Endothelial cell of umbilical vein (primary cell): ENCODE results near the gene HOPX. TPM values are rescaled to one million over a fixed set of nuclear protein-coding genes. Genes with fewer than 3 reads are reported as not detected.

ENCODE experiments used
- BruUV-seq: library from RNA; stranded (reverse); fragments of 400-500 nt; replicated peaks from 2 replicates; lab custom pipeline; 2021; lab: Mats Ljungman, UMichigan
- CTCF ChIA-PET: fragments of 300-600, 350-600 bp; sonication (Branson Sonifier 250); formaldehyde crosslinking; loops from one replicate; lab custom pipeline; 2021; ENCODE audit warnings: antibody characterized with exemption, inconsistent platforms; lab: Charles Lee
- POLR2A ChIA-PET: fragments of 300-600, 350-600 bp; sonication (Branson Sonifier 250); formaldehyde crosslinking; loops from one replicate; lab custom pipeline; 2021; ENCODE audit warnings: antibody characterized with exemption, inconsistent platforms; lab: Charles Lee
- DNase-seq: peaks from one replicate; pipeline ENCODE4 v3.0.0-alpha.2; 2011; ENCODE audit warnings: low read depth, low spot score
- FAIRE-seq: peaks from 2 replicates; lab custom pipeline; 2011; peaks lifted over from hg19 to GRCh38; lab: Jason Lieb, UNC
- H2AFZ ChIP-seq: 2 replicates; pipeline ENCODE4 v1.6.0; 2012; ENCODE audit warnings: low read depth, low read length, control low read depth, inconsistent platforms
- H3K27ac ChIP-seq: 2 replicates; pipeline ENCODE4 v1.5.1; 2011; ENCODE audit warnings: low read depth, mild to moderate bottlenecking, control low read depth, low read length, moderate library complexity; ENCODE audit not compliant: insufficient read depth
- H3K27me3 ChIP-seq, 2 experiments: 2 replicates each; pipeline versions ENCODE4 v1.6.0 to v1.6.1; 2011; ENCODE audit warnings: low read length in 2 of 2, mixed read lengths in 1 of 2; ENCODE audit not compliant: control insufficient read depth in 2 of 2, insufficient read depth in 2 of 2
- H3K36me3 ChIP-seq, 2 experiments: 2 replicates in 1 of 2; 3 replicates in 1 of 2; pipeline ENCODE4 v1.5.1; 2011; ENCODE audit warnings: low read length in 2 of 2, mild to moderate bottlenecking in 1 of 2, moderate library complexity in 1 of 2; ENCODE audit not compliant: control insufficient read depth in 2 of 2, insufficient read depth in 2 of 2; ENCODE audit errors: extremely low read depth in 1 of 2
- H3K4me1 ChIP-seq: 3 replicates; pipeline ENCODE4 v1.5.1; 2011; ENCODE audit warnings: mild to moderate bottlenecking, low read length; ENCODE audit not compliant: control insufficient read depth, insufficient read depth; ENCODE audit errors: extremely low read depth
- H3K4me2 ChIP-seq: 2 replicates; pipeline ENCODE4 v1.6.1; 2011; ENCODE audit warnings: low read length, control low read depth, mixed read lengths; ENCODE audit not compliant: insufficient read depth
- H3K4me3 ChIP-seq, 3 experiments: fragments of 200-600 bp in 1 of 3; sonication (generic), shearing (Covaris generic) in 1 of 3; replicated peaks in 1 of 3; 2 replicates each; pipeline ENCODE4 v1.5.1; 2011 to 2016; ENCODE audit warnings: control low read depth in 3 of 3, low read length in 3 of 3, mild to moderate bottlenecking in 2 of 3, inconsistent platforms in 1 of 3, low read depth in 1 of 3, moderate library complexity in 1 of 3; ENCODE audit not compliant: insufficient read depth in 1 of 3
- H3K79me2 ChIP-seq: 2 replicates; pipeline ENCODE4 v1.6.0; 2012; ENCODE audit warnings: low read length, inconsistent platforms; ENCODE audit not compliant: control insufficient read depth, insufficient read depth
- H3K9ac ChIP-seq: replicated peaks from 2 replicates; pipeline ENCODE3; 2011; ENCODE audit warnings: low read length, control low read depth; ENCODE audit not compliant: insufficient read depth; ENCODE audit errors: extremely low read depth
- H3K9me1 ChIP-seq: replicated peaks from 3 replicates; pipeline ENCODE4 v1.6.0; 2011; ENCODE audit warnings: mild to moderate bottlenecking, low read length; ENCODE audit not compliant: control insufficient read depth, insufficient read depth; ENCODE audit errors: extremely low read depth
- H3K9me3 ChIP-seq: replicated peaks from 2 replicates; pipeline ENCODE4 v1.5.1; 2012; ENCODE audit warnings: low read length, inconsistent platforms; ENCODE audit not compliant: control insufficient read depth, insufficient read depth
- H4K20me1 ChIP-seq: replicated peaks from 2 replicates; pipeline ENCODE3; 2011; ENCODE audit warnings: mild to moderate bottlenecking, low read length; ENCODE audit not compliant: control insufficient read depth, insufficient read depth; ENCODE audit errors: extremely low read depth
- CTCF ChIP-seq, 2 donors: IDR thresholded peaks; 1 replicate in 1 of 2; 2 replicates in 1 of 2; pipeline ENCODE4 v1.5.1; 2011; ENCODE audit warnings: low read length in 2 of 2, mild to moderate bottlenecking in 2 of 2, moderate library complexity in 2 of 2, control low read depth in 1 of 2, inconsistent platforms in 1 of 2, low read depth in 1 of 2; ENCODE audit not compliant: insufficient read depth in 1 of 2; ENCODE audit errors: extremely low read depth in 1 of 2
- EZH2 ChIP-seq: IDR thresholded peaks from 2 replicates; pipeline ENCODE4 v1.6.1; 2012; ENCODE audit warnings: borderline replicate concordance, low read depth, mild to moderate bottlenecking, moderate library complexity, low read length, inconsistent platforms; ENCODE audit not compliant: severe bottlenecking
- FOS ChIP-seq: IDR thresholded peaks from 2 replicates; pipeline ENCODE4 v1.6.1; 2011; ENCODE audit warnings: mild to moderate bottlenecking, low read length, moderate library complexity, borderline replicate concordance; ENCODE audit not compliant: insufficient read depth
- GATA2 ChIP-seq: IDR thresholded peaks from 2 replicates; pipeline ENCODE4 v1.7.0; 2011; ENCODE audit warnings: low read depth, mild to moderate bottlenecking, moderate library complexity, mixed read lengths, low read length; ENCODE audit not compliant: insufficient read length, insufficient read depth
- JUN ChIP-seq: IDR thresholded peaks from 2 replicates; pipeline ENCODE4 v1.6.1; 2011; ENCODE audit warnings: borderline replicate concordance, low read depth; ENCODE audit not compliant: insufficient read length, insufficient read depth
- MYC ChIP-seq: IDR thresholded peaks from one replicate; pipeline ENCODE4 v1.6.1; 2011; ENCODE audit warnings: mild to moderate bottlenecking, low read depth, low read length
- POLR2A ChIP-seq: IDR thresholded peaks from 2 replicates; pipeline ENCODE4 v1.6.1; 2012; ENCODE audit warnings: low read depth, mild to moderate bottlenecking, control low read depth, low read length
- POLR2AphosphoS5 ChIP-seq: IDR thresholded peaks from 2 replicates; pipeline ENCODE4 v1.6.1; 2012; ENCODE audit warnings: low read depth, mild to moderate bottlenecking, control low read depth, low read length, moderate library complexity; ENCODE audit not compliant: insufficient read depth
- dilution Hi-C: fragments of 300-500 bp; cut with MboI; formaldehyde crosslinking; loops from one replicate; pipeline ENCODE4 v1.15.0; 2019; ENCODE audit warnings: low sequenced_read_pairs; ENCODE audit not compliant: extremely low pct_ligation_motif_present
- intact Hi-C: fragments of 100-400 bp; cut with micrococcal nuclease; formaldehyde crosslinking; loops from one replicate; pipeline ENCODE4 v1.10.0; 2022
- polyA plus RNA-seq, 4 experiments: library from polyadenylated mRNA; depleted of rRNA in 3 of 4; stranded (reverse) in 3 of 4; unstranded in 1 of 4; fragments of >200 nt; gene quantifications; 2 replicates each; pipeline versions ENCODE4 v1.2.1 to v1.2.3, GENCODE V29; 2011 to 2012; ENCODE audit warnings: missing spikeins in 1 of 4
- total RNA-seq: library from RNA; stranded (reverse); gene quantifications from 2 replicates; pipeline ENCODE4 v1.2.3, GENCODE V29; 2021
- TF ChIP-seq, protein P1 (sequence below): IDR thresholded peaks from 2 replicates; pipeline ENCODE4 v1.6.1; 2011; ENCODE audit not compliant: insufficient read depth, insufficient read length

HOPX gene
- total and polyA plus RNA-seq, 2 donors (not counting 3 experiments of a cell fraction or from before 2014, with no cell fraction given), result 3.8 to 5.8 TPM

DNA sequence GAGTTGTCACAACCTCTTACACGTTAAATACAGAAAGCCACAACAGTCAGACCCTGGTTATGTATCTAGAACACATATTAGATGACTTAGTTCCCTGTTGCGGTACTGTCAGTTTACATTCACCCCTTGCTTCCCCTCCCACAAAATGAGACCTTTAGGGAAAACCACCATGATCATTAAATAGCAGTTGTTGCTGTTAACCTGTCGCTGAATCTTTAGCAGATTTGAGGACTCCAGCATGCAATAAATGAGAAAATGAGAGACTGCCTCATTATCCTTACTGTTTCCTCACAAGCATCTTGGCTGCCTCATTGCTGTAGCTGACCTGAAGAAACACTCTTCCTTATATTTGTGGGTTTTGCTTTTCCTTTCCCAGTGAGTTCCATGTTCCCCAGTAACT, 77.8 kb downstream of the HOPX start:
- Histone ChIP-seq H3K9ac (no peak overlapping the region), H4K20me1 (no peaks in the 10 kb centered on the region), H3K36me3 (no peaks in the 10 kb centered on the region), H3K4me1 (no peaks in the 10 kb centered on the region), H3K4me3 (no peak overlapping the region), H3K27ac (no peak overlapping the region), H3K4me2 (no peak overlapping the region), H3K9me1 (no peaks in the 10 kb centered on the region), H2AFZ (no peak overlapping the region), H3K79me2 (no peaks in the 10 kb centered on the region), H3K27me3 (peaks cover 18 to 26% of the 10 kb centered on the region in 2 experiments), H3K9me3 (no peaks in the 10 kb centered on the region)
- dilution Hi-C loops (no loop called here), intact Hi-C loops (no loop called here)
- DNase-seq (no peak), FAIRE-seq (no peak)
- ChIA-PET CTCF (interaction anchor here (1.9 kb wide), 1 partner anchor 17 kb away, joined by 5 read pairs; no protein-coding TSS in a partner anchor), POLR2A (no interaction called here)
- TF ChIP-seq CTCF (IDR thresholded peaks at IDR 0.05; ENCODE audit: extremely low read depth in 1 of 2, insufficient read depth in 1 of 2, low read depth in 1 of 2, low read length in 2 of 2) (no peak), EZH2 (no peak), JUN (no peak), MYC (no peak), POLR2AphosphoS5 (no peak), FOS (no peak), POLR2A (no peak), GATA2 (no peak)
- TF ChIP-seq, protein P1, sequence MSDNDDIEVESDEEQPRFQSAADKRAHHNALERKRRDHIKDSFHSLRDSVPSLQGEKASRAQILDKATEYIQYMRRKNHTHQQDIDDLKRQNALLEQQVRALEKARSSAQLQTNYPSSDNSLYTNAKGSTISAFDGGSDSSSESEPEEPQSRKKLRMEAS, result no peak
- no TSS peak for BruUV-seq

Other genes starting within 250 kb of the HOPX start
- 21.8 and 25.5 TPM in 2 replicates for gene PPAT, start 245.7 kb downstream of the HOPX start, total RNA-seq
- 3.4 and 4.3 TPM in 2 replicates for gene PPAT, start 245.7 kb downstream of the HOPX start, polyA plus RNA-seq
- gene PAICS, start 245.0 kb downstream of the HOPX start, total RNA-seq, result 124 and 135 TPM in 2 replicates
- 73.8 and 85.9 TPM in 2 replicates for gene PAICS, start 245.0 kb downstream of the HOPX start, polyA plus RNA-seq
- gene SRP72, start 213.7 kb downstream of the HOPX start, total RNA-seq, result 132 and 145 TPM in 2 replicates
- 33.9 and 65.7 TPM in 2 replicates for gene SRP72, start 213.7 kb downstream of the HOPX start, polyA plus RNA-seq
- 0.51 and 1.1 TPM in 2 replicates for gene ARL9, start 175.5 kb downstream of the HOPX start, total RNA-seq
- 0.40 and 0.62 TPM in 2 replicates for gene ARL9, start 175.5 kb downstream of the HOPX start, polyA plus RNA-seq
- 0.71 TPM in 1 of 2 replicates, not detected in the other for gene SPINK2, start 140.4 kb upstream of the HOPX start, total RNA-seq
- gene SPINK2, start 140.4 kb upstream of the HOPX start, polyA plus RNA-seq, result 0.22 TPM in 1 of 2 replicates, not detected in the other
- gene REST, start 226.6 kb upstream of the HOPX start, total RNA-seq, result 45.9 and 48.1 TPM in 2 replicates
- 6.3 and 7.0 TPM in 2 replicates for gene REST, start 226.6 kb upstream of the HOPX start, polyA plus RNA-seq